GM12864 (cell line): ENCODE data around the gene TTLL7.

Source experiments
- DNase-seq: peaks from one replicate; pipeline ENCODE4 v3.0.0-alpha.2; 2011; ENCODE audit warnings: low read depth
- H3K4me3 ChIP-seq: 2 replicates; pipeline ENCODE4 v1.5.1; 2011; ENCODE audit warnings: mild to moderate bottlenecking, low read depth, low read length, control low read depth
- TF ChIP-seq, protein P1 (sequence below): IDR thresholded peaks from 2 replicates; pipeline ENCODE4 v1.5.1; 2011; ENCODE audit warnings: low read depth, mild to moderate bottlenecking, moderate library complexity, low read length, control low read depth, inconsistent platforms; ENCODE audit errors: missing control alignments

TTLL7 gene

GRCh38 chr1:83836543-83836942 lies 162.4 kb downstream of the TTLL7 start:
- no peak for DNase-seq
- H3K4me3 ChIP-seq, result no peak overlapping the region
- TF ChIP-seq, protein P1, sequence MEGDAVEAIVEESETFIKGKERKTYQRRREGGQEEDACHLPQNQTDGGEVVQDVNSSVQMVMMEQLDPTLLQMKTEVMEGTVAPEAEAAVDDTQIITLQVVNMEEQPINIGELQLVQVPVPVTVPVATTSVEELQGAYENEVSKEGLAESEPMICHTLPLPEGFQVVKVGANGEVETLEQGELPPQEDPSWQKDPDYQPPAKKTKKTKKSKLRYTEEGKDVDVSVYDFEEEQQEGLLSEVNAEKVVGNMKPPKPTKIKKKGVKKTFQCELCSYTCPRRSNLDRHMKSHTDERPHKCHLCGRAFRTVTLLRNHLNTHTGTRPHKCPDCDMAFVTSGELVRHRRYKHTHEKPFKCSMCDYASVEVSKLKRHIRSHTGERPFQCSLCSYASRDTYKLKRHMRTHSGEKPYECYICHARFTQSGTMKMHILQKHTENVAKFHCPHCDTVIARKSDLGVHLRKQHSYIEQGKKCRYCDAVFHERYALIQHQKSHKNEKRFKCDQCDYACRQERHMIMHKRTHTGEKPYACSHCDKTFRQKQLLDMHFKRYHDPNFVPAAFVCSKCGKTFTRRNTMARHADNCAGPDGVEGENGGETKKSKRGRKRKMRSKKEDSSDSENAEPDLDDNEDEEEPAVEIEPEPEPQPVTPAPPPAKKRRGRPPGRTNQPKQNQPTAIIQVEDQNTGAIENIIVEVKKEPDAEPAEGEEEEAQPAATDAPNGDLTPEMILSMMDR, result no peak

- TF ChIP-seq, protein P1, result no peak
- no peak for DNase-seq
- H3K4me3 ChIP-seq, result no peak overlapping the region
Observed at GRCh38 chr1:83834621-83835264, 164.2 kb downstream of the TTLL7 start.

DNA sequence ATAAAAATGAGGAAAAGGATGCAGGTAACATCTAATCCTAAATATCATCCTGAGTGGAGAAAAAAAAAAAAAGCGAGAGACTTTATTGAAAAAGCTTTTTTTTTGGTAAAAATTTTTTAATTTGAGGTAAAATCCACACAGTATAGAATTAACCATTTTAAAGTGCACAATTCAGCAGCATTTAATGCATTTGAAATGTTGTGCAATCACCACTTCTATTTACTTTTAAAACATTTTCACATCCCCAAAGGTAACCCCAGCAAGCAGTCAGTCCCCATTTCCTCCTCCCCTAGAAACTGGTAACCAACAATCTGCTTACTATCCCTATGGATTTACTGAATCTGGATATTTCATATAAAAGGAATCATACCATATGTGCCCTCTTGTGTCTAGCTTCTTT lies 166.7 kb downstream of the TTLL7 start:
- H3K4me3 ChIP-seq, result no peak overlapping the region
- DNase-seq, result no peak
- TF ChIP-seq, protein P1, result no peak

- TF ChIP-seq, protein P1, result no peak
- no peak for DNase-seq
- H3K4me3 ChIP-seq, result no peak overlapping the region
Observed at GRCh38 chr1:83829106-83829505, 169.8 kb downstream of the TTLL7 start.

GRCh38 chr1:83828456-83828855 lies 170.5 kb downstream of the TTLL7 start:
- DNase-seq, result no peak
- no peak overlapping the region for H3K4me3 ChIP-seq
- TF ChIP-seq, protein P1, result no peak

- no peak for DNase-seq
- no peak overlapping the region for H3K4me3 ChIP-seq
- TF ChIP-seq, protein P1, result no peak
Observed at GRCh38 chr1:83827741-83828140, 171.2 kb downstream of the TTLL7 start.

DNA sequence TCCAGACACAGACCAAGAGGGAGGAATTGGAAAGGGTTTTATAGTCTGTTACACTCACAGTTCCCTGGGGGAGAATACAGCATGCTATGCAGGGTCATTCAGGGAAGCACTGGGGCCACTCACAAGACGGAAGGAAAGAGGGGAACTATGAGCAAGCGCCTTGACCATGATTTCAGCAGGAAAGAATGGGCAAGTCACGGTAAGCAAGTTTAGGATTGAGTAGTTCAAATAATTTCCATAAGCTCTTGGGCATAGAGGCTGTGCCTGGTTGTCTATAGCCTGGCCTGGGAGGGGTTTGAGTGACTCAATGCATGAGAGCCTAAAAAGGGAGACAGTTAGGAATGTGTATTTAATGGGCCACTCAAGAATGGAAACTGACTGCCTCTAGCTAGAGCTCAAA lies 176.7 kb downstream of the TTLL7 start:
- no peak for DNase-seq
- TF ChIP-seq, protein P1, result no peak
- no peak overlapping the region for H3K4me3 ChIP-seq
